ENCODE data around the gene ARFGEF3.
"Not testable (repeated sequence)": the region's sequence is repeated elsewhere in the genome, so short reads cannot be mapped to it uniquely, and the experiment has no call there.

ARFGEF3 gene

DNA sequence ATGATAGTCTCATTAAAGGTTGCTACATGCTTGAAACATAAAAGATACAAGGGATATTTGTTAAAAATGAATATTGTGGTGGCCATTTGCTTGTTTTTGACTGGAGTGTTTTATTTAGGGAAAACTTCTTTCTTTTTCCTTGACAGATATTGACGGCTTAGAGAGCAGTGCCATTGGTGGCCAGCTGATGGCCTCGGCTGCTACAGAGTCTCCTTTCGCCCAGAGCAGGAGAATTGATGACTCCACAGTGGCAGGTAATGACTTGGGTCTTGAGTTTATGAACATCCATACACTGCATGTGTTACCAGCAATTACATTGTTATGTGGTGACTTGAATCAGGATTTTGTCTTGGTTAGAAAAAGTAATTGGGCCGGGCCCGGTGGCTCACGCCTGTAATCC, 124.1 kb downstream of the ARFGEF3 start:
- H3K27ac ChIP-seq = no peak overlapping the region
- no peak overlapping the region for H3K4me3 ChIP-seq
- TF ChIP-seq CTCF (IDR thresholded peaks at IDR 0.05) = no peak
- DNase-seq (ENCODE audit: low spot score) = no peak

DNA sequence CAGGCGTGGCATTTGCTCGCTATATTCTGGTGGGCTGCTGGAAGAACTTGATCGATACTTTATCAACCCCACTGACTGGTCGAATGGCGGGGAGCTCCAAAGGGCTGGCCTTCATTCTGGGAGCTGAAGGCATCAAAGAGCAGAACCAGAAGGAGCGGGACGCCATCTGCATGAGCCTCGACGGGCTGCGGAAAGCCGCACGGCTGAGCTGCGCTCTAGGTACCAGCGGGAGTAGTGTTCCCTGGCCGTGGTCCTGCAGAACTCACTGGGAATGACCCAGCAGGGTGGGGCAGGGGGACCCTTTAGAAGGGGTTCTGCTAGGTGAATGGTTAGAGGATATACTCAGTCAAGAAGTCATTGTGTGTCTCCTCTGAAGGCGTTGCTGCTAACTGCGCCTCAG, 125.0 kb downstream of the ARFGEF3 start:
- Histone ChIP-seq H3K27ac (no peak overlapping the region), H3K4me3 (no peak overlapping the region)
- no peak for TF ChIP-seq CTCF (IDR thresholded peaks at IDR 0.05)
- no peak for DNase-seq (ENCODE audit: low spot score)

DNA sequence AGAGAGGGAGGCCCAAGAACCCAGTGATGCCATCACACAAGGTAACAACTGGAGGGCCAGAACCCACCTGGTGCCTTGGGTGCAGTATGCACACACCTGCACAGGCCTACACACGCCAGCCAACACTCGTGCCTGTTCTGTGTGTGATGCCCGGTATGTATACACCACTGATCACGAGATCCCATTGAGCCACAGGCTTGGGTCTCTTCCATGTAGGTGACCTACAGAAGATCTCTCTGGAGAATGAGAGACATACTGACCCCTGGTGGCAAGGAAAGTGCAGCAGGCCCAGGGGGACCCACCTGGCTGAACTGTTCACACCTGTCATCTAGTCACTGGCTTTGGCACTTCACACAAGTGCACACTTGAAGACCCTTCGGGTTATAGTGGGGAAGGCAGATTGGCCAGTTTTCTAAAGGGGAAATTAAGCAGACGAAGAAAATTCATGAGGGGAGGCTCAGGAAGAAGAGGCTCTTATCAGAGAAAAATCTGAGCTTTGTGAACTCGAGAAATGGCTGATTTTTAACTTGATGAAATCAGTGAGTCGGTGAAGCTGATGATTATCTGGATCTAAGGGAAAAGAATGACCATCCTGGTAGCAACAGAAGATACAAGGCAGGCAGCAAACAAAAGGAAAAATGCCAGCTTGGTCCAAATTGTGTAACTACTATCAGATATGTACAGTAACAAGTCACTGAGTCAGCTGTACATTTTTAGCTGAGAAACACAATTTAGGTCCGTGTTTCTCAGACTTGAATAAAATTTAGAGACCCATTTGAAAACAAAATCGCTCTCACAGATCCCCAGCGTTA, 125.6 kb downstream of the ARFGEF3 start:
- TF ChIP-seq CTCF (IDR thresholded peaks at IDR 0.05) = no peak
- no peak for DNase-seq (ENCODE audit: low spot score)
- Histone ChIP-seq H3K4me3 (no peak overlapping the region), H3K27ac (no peak overlapping the region)

GRCh38 chr6:138288428-138289085, 126.8 kb downstream of the ARFGEF3 start:
- H3K4me3 ChIP-seq; H3K27ac ChIP-seq; DNase-seq (ENCODE audit: low spot score): not testable (repeated sequence)

GRCh38 chr6:138289739-138290138, 128.0 kb downstream of the ARFGEF3 start:
- TF ChIP-seq CTCF (IDR thresholded peaks at IDR 0.05) = no peak
- H3K4me3 ChIP-seq = no peak overlapping the region
- H3K27ac ChIP-seq = no peak overlapping the region
- DNase-seq (ENCODE audit: low spot score) = no peak

- DNase-seq (ENCODE audit: low spot score) = no peak
- no peak overlapping the region for H3K27ac ChIP-seq
- no peak for TF ChIP-seq CTCF (IDR thresholded peaks at IDR 0.05)
- H3K4me3 ChIP-seq = no peak overlapping the region
These were observed 128.8 kb downstream of the ARFGEF3 start for GRCh38 chr6:138290423-138290962.

GRCh38 chr6:138291036-138291848, 129.5 kb downstream of the ARFGEF3 start:
- Histone ChIP-seq H3K4me3 (no peak overlapping the region), H3K27ac (no peak overlapping the region)
- no peak for DNase-seq (ENCODE audit: low spot score)
- no peak for TF ChIP-seq CTCF (IDR thresholded peaks at IDR 0.05)
